Forelimb muscle (tissue), 1 donor: ENCODE data around the gene FOXO3. TPM values are rescaled to one million over a fixed set of nuclear protein-coding genes. Genes with fewer than 3 reads are reported as not detected.

Experiments used
- DNase-seq: peaks from one replicate; pipeline ENCODE4 v3.0.0-alpha.2; 2013; ENCODE audit warnings: low read depth
- polyA plus RNA-seq: library from polyadenylated mRNA; unstranded; fragments of 120-200 nt; gene quantifications from one replicate; pipeline ENCODE4 v1.2.1, GENCODE V29; 2013; ENCODE audit not compliant: insufficient read length

The FOXO3 gene
- polyA plus RNA-seq, 1 donor: 30.1 TPM

DNA sequence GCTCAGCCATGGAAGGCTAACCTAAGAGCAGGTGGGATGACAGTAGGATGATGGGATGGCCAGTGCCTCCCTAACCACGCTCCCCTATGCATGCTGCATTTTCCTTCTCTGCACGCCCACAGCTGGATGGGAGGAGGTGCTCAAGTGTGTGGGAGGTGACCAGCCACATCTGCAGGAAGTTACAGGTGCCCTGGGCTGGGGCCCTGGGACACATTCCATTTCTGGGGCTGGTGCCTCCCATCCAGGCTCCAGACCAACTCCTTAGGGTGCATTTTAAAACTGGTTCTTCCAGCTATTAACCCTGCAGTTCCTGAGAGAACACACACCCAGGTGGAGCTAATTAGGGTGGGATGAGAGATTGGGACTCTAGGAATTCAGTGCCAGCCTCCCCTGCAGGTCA lies 152.2 kb downstream of the FOXO3 start:
- no peak for DNase-seq

DNA sequence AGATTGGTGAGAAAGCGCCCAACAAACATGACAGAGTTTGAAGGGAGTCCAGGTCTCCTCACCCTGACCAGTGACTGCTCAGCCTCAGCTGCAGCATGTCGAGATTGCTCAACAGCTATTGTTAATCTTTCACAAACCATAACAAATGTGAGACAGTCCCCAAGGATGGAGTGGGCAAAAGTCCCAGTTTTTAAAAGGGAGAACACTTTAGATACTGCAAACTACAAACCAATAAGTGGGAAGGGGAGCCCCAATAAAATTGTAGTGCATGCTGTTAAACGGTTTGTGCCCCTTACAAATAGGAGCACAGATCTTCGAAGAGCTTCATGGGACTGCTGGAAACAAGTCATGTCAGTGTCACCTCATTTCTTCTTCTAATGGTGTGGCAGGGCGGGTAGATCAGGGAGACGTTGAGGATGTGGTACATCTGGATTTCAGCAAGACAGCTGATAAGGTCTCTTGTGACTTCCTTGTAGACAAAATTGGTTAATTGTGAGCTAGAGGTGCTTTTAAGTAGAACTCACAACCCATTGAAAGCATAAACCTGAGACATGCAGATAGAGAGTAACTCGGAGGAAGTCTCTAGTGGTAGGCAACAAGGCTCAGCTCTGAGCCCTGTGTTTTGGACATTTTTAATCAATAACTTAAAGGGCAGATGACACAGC lies 153.5 kb downstream of the FOXO3 start:
- DNase-seq: no peak

DNA sequence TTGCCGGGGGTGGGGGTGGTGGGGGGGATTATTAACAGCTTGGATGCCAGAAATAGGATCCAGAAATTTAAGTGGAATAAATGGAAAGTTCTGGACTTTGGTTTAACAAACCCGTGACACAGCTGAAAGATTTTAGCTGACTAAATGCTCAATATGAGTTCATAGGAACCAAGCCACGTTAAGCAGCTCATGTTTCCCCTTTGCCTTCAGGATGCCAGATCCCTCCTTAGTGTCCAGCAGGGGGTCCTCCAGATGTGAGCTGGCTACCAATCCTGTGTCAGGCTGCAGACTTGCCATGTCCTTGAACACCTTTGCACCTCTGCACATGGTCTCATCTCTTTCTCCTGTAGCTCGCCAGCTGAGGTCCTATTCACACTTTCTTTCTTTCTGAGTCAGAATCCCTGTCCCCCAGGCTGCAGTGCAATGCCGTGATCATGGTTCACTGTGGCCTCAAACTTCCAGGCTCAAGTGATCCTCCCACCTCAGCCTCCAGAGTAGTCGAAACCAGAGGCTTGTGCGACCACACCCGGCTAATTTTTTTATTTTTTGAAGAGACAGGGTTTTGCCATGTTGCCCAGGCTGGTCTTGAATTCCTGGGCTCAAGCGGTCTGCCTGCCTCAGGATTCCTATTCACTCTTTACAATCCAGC lies 154.2 kb downstream of the FOXO3 start:
- DNase-seq: no peak

DNA sequence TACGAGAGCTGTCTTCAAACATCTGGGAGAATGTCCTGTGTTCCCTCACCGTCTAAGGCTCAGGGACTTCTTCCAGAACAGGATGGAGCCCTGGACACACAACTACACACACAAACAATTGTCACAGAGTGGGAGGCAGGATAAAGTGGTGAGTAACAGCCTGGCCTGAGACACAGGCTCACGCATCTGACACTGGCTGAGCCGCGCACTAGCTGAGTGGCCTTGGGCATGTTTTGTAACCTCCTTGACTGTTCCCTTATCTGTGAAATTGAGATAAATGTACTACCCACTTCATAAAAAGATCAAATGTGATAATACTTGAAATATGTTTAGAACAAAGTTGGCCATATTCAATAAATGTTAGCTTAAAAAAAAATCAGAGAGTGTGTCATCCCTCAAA lies 155.1 kb downstream of the FOXO3 start:
- DNase-seq: no peak

DNA sequence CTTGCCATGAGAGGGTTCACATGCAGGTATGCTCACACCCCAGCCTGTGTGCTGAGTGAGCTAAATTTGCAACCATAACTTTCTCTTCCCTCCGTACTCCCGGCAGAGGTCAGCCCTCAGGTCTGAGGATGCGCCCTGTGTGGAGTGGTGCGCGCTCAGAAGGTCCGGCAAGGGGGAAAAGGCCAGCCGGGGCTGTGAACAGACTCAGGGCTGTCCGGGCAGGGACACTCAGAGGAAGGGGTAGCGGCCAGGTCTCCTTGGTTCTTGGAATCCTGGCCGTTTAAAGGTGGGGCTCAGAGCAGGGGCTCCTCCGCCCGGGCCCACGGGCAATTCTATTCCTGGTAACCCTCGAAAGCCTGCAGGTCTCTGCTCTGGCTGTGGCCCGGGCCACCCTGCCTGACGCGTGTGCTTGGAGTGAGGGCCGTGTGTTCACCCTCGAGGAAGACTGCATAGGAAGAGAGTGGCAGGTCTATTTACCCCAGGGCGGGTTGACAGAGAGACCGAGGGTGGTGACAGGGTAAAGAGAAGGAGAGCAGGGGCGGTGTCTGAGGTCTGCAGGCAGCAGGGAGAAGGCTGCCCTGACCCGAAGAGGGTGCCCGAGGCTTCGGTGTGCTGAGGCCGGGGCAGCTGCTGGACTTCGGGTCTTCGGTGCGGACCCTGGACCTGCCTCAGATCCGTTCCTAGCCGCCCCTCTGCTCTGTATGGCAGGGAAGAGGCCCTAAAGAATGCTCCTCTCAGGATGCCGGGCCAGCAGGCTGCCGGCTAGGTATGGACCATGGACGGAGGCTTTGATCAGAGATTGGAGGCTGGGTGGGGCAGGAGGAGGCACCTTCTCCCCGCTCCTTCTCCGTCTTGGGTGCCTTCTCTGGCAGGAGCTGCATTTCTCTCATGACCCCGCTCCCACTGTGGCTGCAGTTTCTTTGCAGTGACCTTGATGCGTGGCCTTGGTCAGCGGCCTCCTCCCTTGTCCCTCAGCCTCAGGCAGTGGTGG lies 156.4 kb downstream of the FOXO3 start:
- no peak for DNase-seq

DNA sequence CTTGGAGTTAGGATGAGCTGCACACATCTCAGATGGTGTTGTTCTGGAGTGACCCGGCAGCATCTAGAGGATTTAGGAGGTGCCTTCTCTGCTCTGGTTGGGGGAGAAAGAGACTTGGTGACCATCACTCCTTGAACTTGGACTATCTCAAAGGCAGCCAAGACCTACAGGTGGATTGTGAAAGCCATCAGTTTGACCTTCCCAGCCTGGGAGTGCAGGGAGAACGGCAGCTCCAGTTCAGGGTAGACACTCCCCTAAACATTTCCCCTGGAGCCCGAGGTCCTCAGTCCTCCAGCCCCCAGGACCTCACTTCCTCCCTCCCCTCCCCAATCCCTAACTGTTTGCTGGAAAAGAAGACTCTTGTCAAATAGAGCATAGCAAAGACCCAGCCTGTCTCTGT lies 158.8 kb downstream of the FOXO3 start:
- DNase-seq: no peak

DNA sequence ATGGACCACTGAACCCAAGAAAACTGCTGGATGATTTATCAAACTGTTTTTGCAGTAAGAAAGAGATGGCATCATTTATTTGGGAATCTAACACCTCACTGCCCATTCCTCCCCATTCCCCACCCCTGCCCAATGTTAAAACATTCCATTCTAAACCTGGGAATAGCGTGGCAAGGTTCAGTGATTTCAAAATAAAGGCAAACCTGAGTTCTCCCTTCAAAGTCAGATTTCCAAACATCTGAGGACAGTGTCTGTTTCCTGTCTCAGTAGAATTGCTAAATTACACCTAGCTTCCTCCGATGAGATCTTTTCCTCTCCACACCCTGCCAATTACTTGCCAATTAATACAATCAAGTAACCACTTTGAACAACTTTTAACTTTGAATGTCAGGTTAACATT lies 160.1 kb downstream of the FOXO3 start:
- DNase-seq: no peak

DNA sequence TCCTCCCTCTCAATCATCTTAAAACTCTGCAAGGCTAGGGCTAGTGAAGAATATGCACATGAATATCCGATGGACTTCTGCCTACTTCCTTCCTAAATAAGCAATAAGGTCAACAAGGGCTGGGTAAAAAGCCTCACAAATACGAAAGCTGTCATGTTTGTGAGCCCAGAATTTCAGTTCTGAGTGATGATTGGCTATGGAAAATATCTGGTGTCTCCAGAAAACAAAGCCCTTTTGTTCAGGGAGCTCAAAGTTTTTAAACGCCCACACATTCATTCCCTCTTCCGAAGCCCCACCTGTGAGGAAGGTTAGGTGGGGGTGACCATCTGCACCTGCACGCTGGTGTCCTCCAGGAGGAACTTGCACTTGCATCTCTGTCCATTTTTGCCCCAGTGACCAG lies 160.6 kb downstream of the FOXO3 start:
- DNase-seq: no peak

DNA sequence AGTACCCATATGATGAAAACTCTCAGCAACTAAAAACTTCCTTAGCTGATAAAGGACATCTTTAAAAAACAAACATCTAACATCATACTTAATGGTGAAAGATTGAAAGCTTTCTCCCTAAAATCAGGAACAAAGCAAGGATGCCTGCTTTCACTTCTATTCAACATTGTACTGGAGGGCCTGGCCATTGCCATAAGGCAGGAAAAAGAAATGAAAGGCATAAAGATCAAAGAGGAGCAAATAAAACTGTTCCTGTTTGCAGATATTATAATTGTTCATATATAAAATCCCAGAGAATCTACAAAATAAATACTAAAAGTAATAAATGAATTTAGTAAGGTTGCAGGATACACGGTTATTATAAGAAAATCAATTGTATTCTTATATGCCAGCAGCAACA lies 162.9 kb downstream of the FOXO3 start:
- no peak for DNase-seq

DNA sequence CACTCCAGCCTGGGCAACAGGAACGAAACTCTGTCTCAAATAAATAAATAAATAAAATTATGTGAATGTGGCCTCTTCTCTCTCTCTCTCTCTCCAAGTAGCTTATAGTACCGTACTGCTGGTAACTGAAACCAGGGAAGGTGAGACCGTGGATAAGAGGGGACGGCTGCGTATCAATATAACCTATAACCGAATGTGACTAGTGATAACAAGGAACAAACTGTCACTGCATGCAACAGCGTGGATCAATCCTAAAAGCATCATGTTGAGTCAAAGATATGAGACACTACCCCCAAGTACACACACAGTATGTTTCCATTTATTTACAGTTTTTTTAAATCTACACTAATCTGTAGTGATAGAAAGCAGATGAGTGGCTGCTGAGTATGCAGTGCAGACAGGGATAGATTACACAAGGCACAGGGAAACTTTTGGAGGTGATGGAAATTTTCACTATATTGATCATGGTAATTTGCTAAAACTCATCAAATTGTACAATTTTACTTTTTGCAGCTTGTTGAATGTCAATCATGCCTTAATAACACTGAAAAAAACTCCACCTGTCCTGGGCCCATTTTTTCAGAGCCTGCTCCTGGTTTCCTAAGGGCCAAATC lies 166.1 kb downstream of the FOXO3 start:
- DNase-seq: no peak

DNA sequence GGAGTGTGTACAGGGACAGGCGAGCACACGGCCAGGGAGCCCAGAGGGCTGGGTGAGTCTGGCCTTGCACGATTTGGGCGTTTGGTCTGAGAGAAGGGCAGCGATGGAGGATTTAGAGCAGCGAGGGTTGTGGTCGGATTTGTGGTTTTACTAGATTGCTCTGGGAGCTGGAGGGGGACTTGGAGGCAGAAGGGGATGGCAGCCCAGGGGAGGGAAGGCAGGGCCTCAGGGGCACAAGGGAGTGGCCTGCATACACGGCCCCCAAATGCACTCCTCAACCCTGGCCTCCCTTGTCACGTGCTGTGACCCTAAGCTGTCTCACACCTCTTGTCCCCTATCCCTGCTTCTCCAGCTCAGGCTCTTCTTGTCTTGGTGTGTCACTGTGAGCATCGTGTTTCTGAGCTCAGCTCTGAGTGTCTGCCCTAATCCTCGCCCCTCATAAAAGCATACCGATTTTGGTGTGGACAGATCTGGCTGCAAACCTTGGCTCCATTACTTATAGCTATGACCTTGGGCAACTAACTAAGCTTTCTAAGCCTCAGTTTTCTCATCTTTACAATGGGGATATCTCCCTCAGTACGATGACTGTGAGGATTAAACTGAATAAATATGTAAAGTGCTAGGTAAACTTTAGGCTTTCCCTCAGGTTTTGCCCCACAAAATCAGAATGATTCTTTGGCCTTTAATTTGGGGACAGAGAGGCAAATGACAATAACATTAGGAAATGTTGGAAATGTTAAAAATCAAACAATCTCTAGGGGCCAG lies 167.4 kb downstream of the FOXO3 start:
- DNase-seq: no peak

DNA sequence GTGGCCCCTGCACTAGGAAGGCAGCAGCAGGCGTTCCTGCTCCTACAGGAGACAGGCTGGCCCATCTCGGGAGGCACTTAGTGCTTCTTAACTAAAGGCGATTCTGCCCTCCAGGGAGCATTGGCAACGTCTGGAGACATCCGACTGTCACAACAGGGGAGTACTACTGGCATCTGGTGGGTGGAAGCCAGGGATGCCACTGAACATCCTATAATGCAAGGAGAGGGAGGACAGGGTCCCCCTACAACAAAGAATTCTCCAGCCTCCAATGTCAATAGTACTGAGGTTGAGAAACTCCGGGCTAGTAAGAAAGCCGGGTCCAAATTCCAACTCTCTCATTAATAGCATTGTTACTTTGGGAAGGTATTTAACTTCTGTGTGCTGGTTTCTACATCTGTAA lies 168.1 kb downstream of the FOXO3 start:
- DNase-seq: no peak

DNA sequence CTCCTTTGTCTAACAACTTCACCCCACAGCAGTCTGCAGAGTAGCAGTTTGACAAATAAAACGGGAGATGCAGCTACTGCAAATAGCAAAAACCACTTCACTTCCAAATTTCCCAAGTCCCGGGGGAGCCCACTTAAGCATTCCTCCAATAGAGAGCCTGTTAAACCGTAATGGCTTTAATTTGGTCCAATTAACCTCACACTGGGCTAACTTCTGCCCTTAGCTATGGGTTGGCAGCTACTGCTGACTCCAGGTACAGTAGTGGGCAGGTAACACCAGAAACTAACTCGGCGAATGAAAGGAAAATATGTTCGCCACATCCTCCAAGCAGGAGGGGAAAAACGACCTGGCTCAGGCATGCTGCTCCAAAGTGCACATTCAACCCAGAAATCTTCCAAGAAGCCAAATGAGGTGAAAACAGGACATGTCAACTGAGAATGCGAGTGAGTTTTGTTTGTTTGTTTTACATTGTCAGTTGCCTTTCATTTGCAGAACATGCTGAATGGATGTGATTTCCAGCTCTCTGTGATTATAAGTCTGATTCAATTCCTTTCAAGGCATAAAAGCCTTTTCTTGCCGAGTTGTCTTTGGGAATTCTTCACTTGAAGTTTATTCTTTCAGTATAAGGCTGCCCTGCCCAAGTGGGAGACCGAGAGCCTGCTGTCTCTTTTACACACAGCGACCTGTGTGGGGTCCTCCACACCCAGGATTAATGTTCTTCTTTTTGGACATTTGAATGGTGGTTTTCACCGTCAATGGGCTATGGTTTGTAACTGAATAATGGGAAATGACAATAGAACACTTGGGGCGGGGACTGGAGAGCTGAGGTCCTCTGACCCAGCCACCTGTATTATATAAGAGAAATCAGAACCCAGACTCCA lies 170.2 kb downstream of the FOXO3 start:
- no peak for DNase-seq

DNA sequence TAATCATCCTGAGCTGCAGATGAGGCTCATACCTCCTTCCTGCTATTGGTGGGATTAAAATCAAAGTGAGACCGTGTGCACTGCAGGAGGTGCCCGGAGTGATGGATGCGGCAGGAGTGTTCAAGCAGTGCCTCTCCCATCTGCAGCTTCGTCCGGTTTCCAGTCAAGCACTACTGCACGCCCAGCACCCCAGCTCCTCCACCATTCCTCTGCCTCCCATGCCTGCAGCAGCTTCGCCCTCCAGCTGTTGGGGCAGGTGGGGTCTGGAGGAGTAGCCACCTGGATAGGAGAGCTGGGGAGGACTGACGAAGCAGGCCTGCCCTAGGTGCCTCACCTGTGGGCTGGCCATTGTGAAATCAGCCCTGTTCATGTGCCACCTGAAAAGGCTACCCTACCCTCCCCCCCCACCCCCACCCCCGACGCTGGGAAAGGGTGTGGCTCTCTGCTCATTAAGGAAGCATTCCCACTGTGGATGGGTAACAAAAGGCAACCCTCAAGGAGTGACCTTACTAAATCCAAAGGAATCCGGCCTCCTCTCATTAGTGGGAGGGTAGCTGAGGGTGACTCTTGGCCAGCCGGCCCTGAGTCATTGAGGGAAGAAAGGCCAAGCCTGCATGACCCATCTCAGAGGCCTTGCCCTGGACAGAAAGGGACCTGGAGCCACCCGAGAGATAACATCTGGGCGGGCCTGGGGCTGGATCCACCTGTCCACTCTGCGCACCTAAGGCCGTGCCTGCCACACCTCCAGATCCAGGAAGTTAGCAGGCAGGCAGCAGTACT lies 171.6 kb downstream of the FOXO3 start:
- DNase-seq: no peak

DNA sequence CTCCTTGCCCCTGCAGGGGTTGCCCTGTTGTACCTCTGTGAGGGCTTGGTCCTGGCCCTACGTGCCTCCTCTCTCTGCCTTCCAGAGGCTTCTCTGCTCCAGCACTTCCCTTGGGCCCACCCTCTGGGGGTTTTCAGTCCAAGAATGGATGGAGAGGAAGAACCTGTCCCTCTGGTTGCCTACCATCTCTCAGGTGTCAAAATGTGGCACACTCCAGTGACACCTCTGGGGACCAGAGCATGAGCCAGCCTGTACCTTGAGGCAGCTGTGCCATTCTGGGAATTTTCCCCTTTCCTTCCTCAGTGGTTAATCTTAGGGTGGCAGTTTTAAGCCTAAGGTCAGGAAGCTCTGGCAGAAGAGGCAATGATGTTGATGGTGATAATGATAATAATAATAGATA lies 172.3 kb downstream of the FOXO3 start:
- no peak for DNase-seq

DNA sequence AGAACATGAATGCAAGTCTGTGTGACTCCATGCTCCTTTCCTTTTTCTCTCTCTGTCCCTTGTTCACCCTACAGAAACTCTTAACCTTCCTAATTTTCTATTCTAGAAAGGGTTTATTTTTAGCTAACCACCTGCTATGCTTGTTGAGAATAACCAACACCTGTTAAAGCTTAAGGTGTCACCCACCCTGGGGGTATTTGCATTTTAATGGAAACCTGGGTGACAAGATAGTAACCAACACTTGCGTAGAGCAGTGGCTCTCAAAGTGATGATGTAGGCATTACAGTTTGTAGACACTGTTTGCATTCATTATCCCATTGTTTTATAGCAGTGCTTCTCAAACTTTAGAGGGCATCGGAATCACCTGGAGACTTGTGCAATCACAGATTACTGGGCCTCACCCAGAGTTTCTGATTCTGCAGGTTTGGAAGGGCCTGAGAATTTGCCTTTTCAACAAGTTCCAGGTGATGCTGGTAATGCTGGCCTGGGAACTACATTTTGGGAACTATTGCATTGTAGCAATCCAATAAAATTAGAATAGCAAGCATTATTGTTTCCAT lies 173.1 kb downstream of the FOXO3 start:
- DNase-seq: no peak
